Endothelial cell of umbilical vein (primary cell): ENCODE measurements around the gene PSMD9. TPM values are rescaled to one million over a fixed set of nuclear protein-coding genes. Genes with fewer than 3 reads are reported as not detected.

Experiments
- Bru-seq: library from RNA; stranded (reverse); fragments of 400-500 nt; gene quantifications from one replicate; lab custom pipeline; 2021; lab: Mats Ljungman, UMichigan
- BruChase-seq, 2 experiments: library from RNA; stranded (reverse); fragments of 400-500 nt; gene quantifications; one replicate each; lab custom pipeline; 2021; lab: Mats Ljungman, UMichigan
- BruUV-seq: library from RNA; stranded (reverse); fragments of 400-500 nt; replicated peaks from 2 replicates; lab custom pipeline; 2021; lab: Mats Ljungman, UMichigan
- CTCF ChIA-PET: fragments of 300-600, 350-600 bp; sonication (Branson Sonifier 250); formaldehyde crosslinking; loops from one replicate; lab custom pipeline; 2021; ENCODE audit warnings: antibody characterized with exemption, inconsistent platforms; lab: Charles Lee
- POLR2A ChIA-PET: fragments of 300-600, 350-600 bp; sonication (Branson Sonifier 250); formaldehyde crosslinking; loops from one replicate; lab custom pipeline; 2021; ENCODE audit warnings: antibody characterized with exemption, inconsistent platforms; lab: Charles Lee
- DNase-seq: peaks from one replicate; pipeline ENCODE4 v3.0.0-alpha.2; 2011; ENCODE audit warnings: low read depth, low spot score
- FAIRE-seq: peaks from 2 replicates; lab custom pipeline; 2011; peaks lifted over from hg19 to GRCh38; lab: Jason Lieb, UNC
- H2AFZ ChIP-seq: 2 replicates; pipeline ENCODE4 v1.6.0; 2012; ENCODE audit warnings: low read depth, low read length, control low read depth, inconsistent platforms
- H3K27ac ChIP-seq: 2 replicates; pipeline ENCODE4 v1.5.1; 2011; ENCODE audit warnings: low read depth, mild to moderate bottlenecking, control low read depth, low read length, moderate library complexity; ENCODE audit not compliant: insufficient read depth
- H3K27me3 ChIP-seq, 2 experiments: 2 replicates each; pipeline versions ENCODE4 v1.6.0 to v1.6.1; 2011; ENCODE audit warnings: low read length in 2 of 2, mixed read lengths in 1 of 2; ENCODE audit not compliant: control insufficient read depth in 2 of 2, insufficient read depth in 2 of 2
- H3K36me3 ChIP-seq, 2 experiments: 2 replicates in 1 of 2; 3 replicates in 1 of 2; pipeline ENCODE4 v1.5.1; 2011; ENCODE audit warnings: low read length in 2 of 2, mild to moderate bottlenecking in 1 of 2, moderate library complexity in 1 of 2; ENCODE audit not compliant: control insufficient read depth in 2 of 2, insufficient read depth in 2 of 2; ENCODE audit errors: extremely low read depth in 1 of 2
- H3K4me1 ChIP-seq: 3 replicates; pipeline ENCODE4 v1.5.1; 2011; ENCODE audit warnings: mild to moderate bottlenecking, low read length; ENCODE audit not compliant: control insufficient read depth, insufficient read depth; ENCODE audit errors: extremely low read depth
- H3K4me2 ChIP-seq: 2 replicates; pipeline ENCODE4 v1.6.1; 2011; ENCODE audit warnings: low read length, control low read depth, mixed read lengths; ENCODE audit not compliant: insufficient read depth
- H3K4me3 ChIP-seq, 3 experiments: fragments of 200-600 bp in 1 of 3; sonication (generic), shearing (Covaris generic) in 1 of 3; replicated peaks in 1 of 3; 2 replicates each; pipeline ENCODE4 v1.5.1; 2011 to 2016; ENCODE audit warnings: control low read depth in 3 of 3, low read length in 3 of 3, mild to moderate bottlenecking in 2 of 3, inconsistent platforms in 1 of 3, low read depth in 1 of 3, moderate library complexity in 1 of 3; ENCODE audit not compliant: insufficient read depth in 1 of 3
- H3K79me2 ChIP-seq: 2 replicates; pipeline ENCODE4 v1.6.0; 2012; ENCODE audit warnings: low read length, inconsistent platforms; ENCODE audit not compliant: control insufficient read depth, insufficient read depth
- H3K9ac ChIP-seq: replicated peaks from 2 replicates; pipeline ENCODE3; 2011; ENCODE audit warnings: low read length, control low read depth; ENCODE audit not compliant: insufficient read depth; ENCODE audit errors: extremely low read depth
- H3K9me1 ChIP-seq: replicated peaks from 3 replicates; pipeline ENCODE4 v1.6.0; 2011; ENCODE audit warnings: mild to moderate bottlenecking, low read length; ENCODE audit not compliant: control insufficient read depth, insufficient read depth; ENCODE audit errors: extremely low read depth
- H3K9me3 ChIP-seq: replicated peaks from 2 replicates; pipeline ENCODE4 v1.5.1; 2012; ENCODE audit warnings: low read length, inconsistent platforms; ENCODE audit not compliant: control insufficient read depth, insufficient read depth
- H4K20me1 ChIP-seq: replicated peaks from 2 replicates; pipeline ENCODE3; 2011; ENCODE audit warnings: mild to moderate bottlenecking, low read length; ENCODE audit not compliant: control insufficient read depth, insufficient read depth; ENCODE audit errors: extremely low read depth
- EZH2 ChIP-seq: IDR thresholded peaks from 2 replicates; pipeline ENCODE4 v1.6.1; 2012; ENCODE audit warnings: borderline replicate concordance, low read depth, mild to moderate bottlenecking, moderate library complexity, low read length, inconsistent platforms; ENCODE audit not compliant: severe bottlenecking
- FOS ChIP-seq: IDR thresholded peaks from 2 replicates; pipeline ENCODE4 v1.6.1; 2011; ENCODE audit warnings: mild to moderate bottlenecking, low read length, moderate library complexity, borderline replicate concordance; ENCODE audit not compliant: insufficient read depth
- GATA2 ChIP-seq: IDR thresholded peaks from 2 replicates; pipeline ENCODE4 v1.7.0; 2011; ENCODE audit warnings: low read depth, mild to moderate bottlenecking, moderate library complexity, mixed read lengths, low read length; ENCODE audit not compliant: insufficient read length, insufficient read depth
- JUN ChIP-seq: IDR thresholded peaks from 2 replicates; pipeline ENCODE4 v1.6.1; 2011; ENCODE audit warnings: borderline replicate concordance, low read depth; ENCODE audit not compliant: insufficient read length, insufficient read depth
- MYC ChIP-seq: IDR thresholded peaks from one replicate; pipeline ENCODE4 v1.6.1; 2011; ENCODE audit warnings: mild to moderate bottlenecking, low read depth, low read length
- POLR2A ChIP-seq: IDR thresholded peaks from 2 replicates; pipeline ENCODE4 v1.6.1; 2012; ENCODE audit warnings: low read depth, mild to moderate bottlenecking, control low read depth, low read length
- POLR2AphosphoS5 ChIP-seq: IDR thresholded peaks from 2 replicates; pipeline ENCODE4 v1.6.1; 2012; ENCODE audit warnings: low read depth, mild to moderate bottlenecking, control low read depth, low read length, moderate library complexity; ENCODE audit not compliant: insufficient read depth
- dilution Hi-C: fragments of 300-500 bp; cut with MboI; formaldehyde crosslinking; loops from one replicate; pipeline ENCODE4 v1.15.0; 2019; ENCODE audit warnings: low sequenced_read_pairs; ENCODE audit not compliant: extremely low pct_ligation_motif_present
- intact Hi-C: fragments of 100-400 bp; cut with micrococcal nuclease; formaldehyde crosslinking; loops from one replicate; pipeline ENCODE4 v1.10.0; 2022
- long read RNA-seq: library from polyadenylated mRNA; stranded (forward); transcript quantifications from one replicate; pipeline ENCODE4 v2.0.0, GENCODE V29; 2021
- polyA minus RNA-seq, 3 experiments: library from RNA; depleted of rRNA, polyadenylated mRNA; stranded (reverse); fragments of >200 nt; gene quantifications; 1 replicate in 1 of 3; 2 replicates in 2 of 3; pipeline ENCODE4 v1.2.3, GENCODE V29; 2011
- polyA plus RNA-seq, 4 experiments: library from polyadenylated mRNA; depleted of rRNA in 3 of 4; stranded (reverse) in 3 of 4; unstranded in 1 of 4; fragments of >200 nt; gene quantifications; 2 replicates each; pipeline versions ENCODE4 v1.2.1 to v1.2.3, GENCODE V29; 2011 to 2012; ENCODE audit warnings: missing spikeins in 1 of 4
- total RNA-seq: library from RNA; stranded (reverse); gene quantifications from 2 replicates; pipeline ENCODE4 v1.2.3, GENCODE V29; 2021
- TF ChIP-seq, protein P1 (sequence below): IDR thresholded peaks from 2 replicates; pipeline ENCODE4 v1.6.1; 2011; ENCODE audit not compliant: insufficient read depth, insufficient read length
- TF ChIP-seq, protein P2 (sequence below), 2 donors: IDR thresholded peaks; 1 replicate in 1 of 2; 2 replicates in 1 of 2; pipeline ENCODE4 v1.5.1; 2011; ENCODE audit warnings: low read length in 2 of 2, mild to moderate bottlenecking in 2 of 2, moderate library complexity in 2 of 2, control low read depth in 1 of 2, inconsistent platforms in 1 of 2, low read depth in 1 of 2; ENCODE audit not compliant: insufficient read depth in 1 of 2; ENCODE audit errors: extremely low read depth in 1 of 2

The PSMD9 gene, protein sequence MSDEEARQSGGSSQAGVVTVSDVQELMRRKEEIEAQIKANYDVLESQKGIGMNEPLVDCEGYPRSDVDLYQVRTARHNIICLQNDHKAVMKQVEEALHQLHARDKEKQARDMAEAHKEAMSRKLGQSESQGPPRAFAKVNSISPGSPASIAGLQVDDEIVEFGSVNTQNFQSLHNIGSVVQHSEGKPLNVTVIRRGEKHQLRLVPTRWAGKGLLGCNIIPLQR
- total RNA-seq = 64.6 and 69.2 TPM in 2 replicates
- 89.9 and 118 TPM in 2 replicates for polyA plus RNA-seq
- 112 and 135 TPM in 2 replicates for polyA plus RNA-seq (2011; cell fraction: cytosol; rRNA removed)
- 60.5 and 68.8 TPM in 2 replicates for polyA plus RNA-seq (2011; cell fraction: nucleus; rRNA removed)
- polyA plus RNA-seq (2012) = 59.7 and 77.2 TPM in 2 replicates
- 57.3 and 58.4 TPM in 2 replicates for polyA minus RNA-seq
- 35.3 TPM for polyA minus RNA-seq (2011; cell fraction: cytosol; rRNA and poly(A)+ RNA removed)
- 20.8 and 27.4 TPM in 2 replicates for polyA minus RNA-seq (2011; cell fraction: nucleus; rRNA and poly(A)+ RNA removed)
- Bru-seq, nascent RNA = percentile 78 among the genes with signal in this experiment
- BruChase-seq, experiment 1, labeled RNA remaining after a 6-hour chase = percentile 96 among the genes with signal in this experiment
- BruChase-seq, experiment 2, labeled RNA remaining after a 2-hour chase = percentile 91 among the genes with signal in this experiment
- long read RNA-seq, transcript PSMD9-201 (6 exons, 2,307 nt) = minor isoform, 18 of 316 reads
- long read RNA-seq, transcript PSMD9-207 (6 exons, 2,784 nt) = major isoform, 278 of 316 reads
- long read RNA-seq, partial matches to known transcripts = 3 of 316 reads
- long read RNA-seq, other reads (novel, unspliced or antisense) = 7 of 316 reads

DNA sequence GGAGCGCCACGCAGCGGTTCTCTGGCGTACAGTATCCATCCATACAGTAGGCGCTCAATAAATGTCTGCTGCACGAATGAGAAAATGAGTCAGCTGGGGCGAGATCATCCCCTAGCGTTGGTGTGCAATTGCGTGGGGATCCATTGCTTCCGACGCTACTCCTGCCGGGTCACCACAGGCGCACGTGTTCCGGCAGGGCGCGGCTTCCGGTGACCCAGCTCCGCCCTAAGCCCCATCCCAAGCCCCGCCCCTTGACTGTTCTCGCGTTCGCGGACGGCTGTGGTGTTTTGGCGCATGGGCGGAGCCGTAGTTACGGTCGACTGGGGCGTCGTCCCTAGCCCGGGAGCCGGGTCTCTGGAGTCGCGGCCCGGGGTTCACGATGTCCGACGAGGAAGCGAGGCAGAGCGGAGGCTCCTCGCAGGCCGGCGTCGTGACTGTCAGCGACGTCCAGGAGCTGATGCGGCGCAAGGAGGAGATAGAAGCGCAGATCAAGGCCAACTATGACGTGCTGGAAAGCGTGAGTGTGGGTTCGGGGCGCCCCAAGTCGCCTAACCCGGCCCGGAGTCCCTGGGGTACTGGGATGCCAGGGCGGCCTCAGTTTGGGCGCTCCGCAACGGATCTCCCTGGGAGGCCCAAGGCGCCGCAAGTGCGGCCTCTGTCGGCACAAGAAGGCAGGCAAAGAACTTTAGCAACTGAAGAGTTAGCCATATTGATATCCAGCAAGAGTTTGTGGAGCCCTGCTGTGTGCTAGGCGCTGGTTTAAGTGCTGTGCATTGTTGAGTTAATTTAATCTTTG, at the start of gene PSMD9:
Gene PSMD9, plus strand, starts transcription at position 313 of the 796 bp plus-strand sequence. Its CDS starts 67 bp downstream, at position 380.
- peaks cover 30% of the 10 kb centered on the region for H3K79me2 ChIP-seq
- CTCF ChIA-PET = interaction anchor here (0.5 to 7.4 kb wide), 21 partner anchors 9 to 336 kb away, joined by 3 to 101 read pairs (median 3); partner anchors contain the start of gene RHOF
- peak within 1 kb of the TSS; percentile 25 to 90 (median 82) for H3K4me3 ChIP-seq
- no peaks in the 10 kb centered on the region for H3K36me3 ChIP-seq
- dilution Hi-C loops (no loop called here), intact Hi-C loops (loop anchor here (1.0 to 2.0 kb wide), 7 partner anchors 30 to 191 kb away; partner anchors contain the start of gene CFAP251)
- no peaks in the 10 kb centered on the region for H3K9me1 ChIP-seq
- TF ChIP-seq POLR2A = peak; percentile 96
- TF ChIP-seq JUN = peak; percentile 40
- no peak for TF ChIP-seq GATA2
- no peak for TF ChIP-seq EZH2
- TF ChIP-seq, protein P1, sequence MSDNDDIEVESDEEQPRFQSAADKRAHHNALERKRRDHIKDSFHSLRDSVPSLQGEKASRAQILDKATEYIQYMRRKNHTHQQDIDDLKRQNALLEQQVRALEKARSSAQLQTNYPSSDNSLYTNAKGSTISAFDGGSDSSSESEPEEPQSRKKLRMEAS = peak; percentile 98
- peak; percentile 95 for TF ChIP-seq POLR2AphosphoS5
- peak; percentile 71 for TF ChIP-seq FOS
- TF ChIP-seq, protein P2, sequence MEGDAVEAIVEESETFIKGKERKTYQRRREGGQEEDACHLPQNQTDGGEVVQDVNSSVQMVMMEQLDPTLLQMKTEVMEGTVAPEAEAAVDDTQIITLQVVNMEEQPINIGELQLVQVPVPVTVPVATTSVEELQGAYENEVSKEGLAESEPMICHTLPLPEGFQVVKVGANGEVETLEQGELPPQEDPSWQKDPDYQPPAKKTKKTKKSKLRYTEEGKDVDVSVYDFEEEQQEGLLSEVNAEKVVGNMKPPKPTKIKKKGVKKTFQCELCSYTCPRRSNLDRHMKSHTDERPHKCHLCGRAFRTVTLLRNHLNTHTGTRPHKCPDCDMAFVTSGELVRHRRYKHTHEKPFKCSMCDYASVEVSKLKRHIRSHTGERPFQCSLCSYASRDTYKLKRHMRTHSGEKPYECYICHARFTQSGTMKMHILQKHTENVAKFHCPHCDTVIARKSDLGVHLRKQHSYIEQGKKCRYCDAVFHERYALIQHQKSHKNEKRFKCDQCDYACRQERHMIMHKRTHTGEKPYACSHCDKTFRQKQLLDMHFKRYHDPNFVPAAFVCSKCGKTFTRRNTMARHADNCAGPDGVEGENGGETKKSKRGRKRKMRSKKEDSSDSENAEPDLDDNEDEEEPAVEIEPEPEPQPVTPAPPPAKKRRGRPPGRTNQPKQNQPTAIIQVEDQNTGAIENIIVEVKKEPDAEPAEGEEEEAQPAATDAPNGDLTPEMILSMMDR (IDR thresholded peaks at IDR 0.05; ENCODE audit: extremely low read depth in 1 of 2, insufficient read depth in 1 of 2, low read depth in 1 of 2, low read length in 2 of 2) = peak; percentile 60 to 87
- TF ChIP-seq MYC = peak; percentile 99
- TSS peak; percentile 61 for BruUV-seq
- H3K9me3 ChIP-seq = no peaks in the 10 kb centered on the region
- peak within 1 kb of the TSS; percentile 26 for H3K27ac ChIP-seq
- FAIRE-seq (peak; percentile 96), DNase-seq (peak; percentile 96)
- H3K4me1 ChIP-seq = peaks cover 17% of the 10 kb centered on the region
- POLR2A ChIA-PET = interaction anchor here (1.4 kb wide), 1 partner anchor 93 kb away, joined by 4 read pairs; no protein-coding TSS in a partner anchor
- H3K4me2 ChIP-seq = peak within 1 kb of the TSS; percentile 71
- H3K9ac ChIP-seq = peak within 1 kb of the TSS; percentile 57
- no peaks in the 10 kb centered on the region for H4K20me1 ChIP-seq
- no peaks in the 10 kb centered on the region for H3K27me3 ChIP-seq
- peak within 1 kb of the TSS; percentile 78 for H2AFZ ChIP-seq
